ENCODE results near the gene KRTAP5-2.

- TF ChIP-seq CTCF (IDR thresholded peaks at IDR 0.05) (no peak), EP300 (IDR thresholded peaks at IDR 0.05) (no peak)
These were observed 42.9 kb downstream of the KRTAP5-2 start for GRCh38 chr11:1554981-1555712.
